Esophagus muscularis mucosa (tissue), 4 donors: ENCODE data around the gene TNIP3.

Experiments used
- CTCF ChIP-seq, 3 experiments: fragments of 200-600 bp in 2 of 3; fragments of 450-650 bp in 1 of 3; sonication (generic) in 2 of 3; IDR thresholded peaks; one replicate each; pipeline ENCODE4 v1.5.1; 2017 to 2019; ENCODE audit warnings: antibody characterized with exemption in 3 of 3, mild to moderate bottlenecking in 2 of 3, moderate library complexity in 1 of 3
- EP300 ChIP-seq: sonication (generic); formaldehyde crosslinking; IDR thresholded peaks from one replicate; pipeline ENCODE4 v1.6.1; 2017; ENCODE audit warnings: antibody characterized with exemption
- POLR2A ChIP-seq: fragments of 450-650 bp; IDR thresholded peaks from one replicate; pipeline ENCODE4 v1.6.1; 2017; ENCODE audit warnings: antibody characterized with exemption, moderate library complexity, mild to moderate bottlenecking, low read depth

- TF ChIP-seq CTCF (IDR thresholded peaks at IDR 0.05) (no peak), POLR2A (no peak), EP300 (no peak)
These were observed 38.6 kb downstream of the TNIP3 start for GRCh38 chr4:121125498-121125885.
